Neuronal stem cell (in vitro differentiated cells): ENCODE results near the gene SLC7A9.
A peak's percentile ranks its signal among the peaks of the same experiment; 100 is the strongest.

Source experiments
- DNase-seq: peaks from one replicate; pipeline ENCODE4 v3.0.0-alpha.2; 2013; ENCODE audit warnings: low spot score
- H2AFZ ChIP-seq: one replicate; pipeline ENCODE4 v1.6.1; 2013; ENCODE audit warnings: mild to moderate bottlenecking, low read length, inconsistent platforms
- H2AK5ac ChIP-seq: 2 replicates; pipeline ENCODE4 v1.6.1; 2013; ENCODE audit warnings: low read depth, mild to moderate bottlenecking, inconsistent platforms, low read length, moderate library complexity, mixed read lengths
- H2BK120ac ChIP-seq: 2 replicates; pipeline ENCODE4 v1.6.1; 2013; ENCODE audit warnings: low read depth, mild to moderate bottlenecking, inconsistent platforms, low read length, moderate library complexity, mixed read lengths
- H2BK12ac ChIP-seq: one replicate; pipeline ENCODE4 v1.6.1; 2013; ENCODE audit warnings: low read length, inconsistent platforms
- H2BK15ac ChIP-seq: 2 replicates; pipeline ENCODE4 v1.6.1; 2013; ENCODE audit warnings: mild to moderate bottlenecking, low read length, inconsistent platforms, mixed read lengths
- H2BK5ac ChIP-seq: one replicate; pipeline ENCODE4 v1.6.1; 2013; ENCODE audit warnings: inconsistent platforms, mild to moderate bottlenecking, low read length, moderate library complexity
- H3K14ac ChIP-seq: one replicate; pipeline ENCODE4 v1.6.1; 2013; ENCODE audit warnings: low read length, inconsistent platforms
- H3K18ac ChIP-seq: 2 replicates; pipeline ENCODE4 v1.6.1; 2013; ENCODE audit warnings: low read length, inconsistent platforms
- H3K23ac ChIP-seq: 2 replicates; pipeline ENCODE4 v1.6.1; 2013; ENCODE audit warnings: low read depth, mild to moderate bottlenecking, mixed read lengths, low read length, inconsistent platforms; ENCODE audit not compliant: poor library complexity
- H3K27ac ChIP-seq: replicated peaks from 3 replicates; pipeline ENCODE4 v1.5.1; 2013; ENCODE audit warnings: low read length, inconsistent platforms
- H3K27me3 ChIP-seq, 3 experiments: 2 replicates each; pipeline ENCODE4 v1.6.1; 2013; ENCODE audit warnings: low read length in 3 of 3, mild to moderate bottlenecking in 2 of 3, inconsistent platforms in 1 of 3, low read depth in 1 of 3, mixed read lengths in 1 of 3, moderate library complexity in 1 of 3; ENCODE audit not compliant: control insufficient read depth in 3 of 3, insufficient read depth in 3 of 3
- H3K36me3 ChIP-seq, 2 donors: replicated peaks in 1 of 2; 2 replicates each; pipeline ENCODE4 v1.6.1; 2013; ENCODE audit warnings: low read length in 2 of 2; ENCODE audit not compliant: control insufficient read depth in 2 of 2, insufficient read depth in 2 of 2
- H3K4ac ChIP-seq: 2 replicates; pipeline ENCODE4 v1.6.1; 2013; ENCODE audit warnings: inconsistent platforms, mild to moderate bottlenecking, low read length, moderate library complexity
- H3K4me1 ChIP-seq, 2 donors: 1 replicate in 1 of 2; 2 replicates in 1 of 2; pipeline ENCODE4 v1.6.1; 2013; ENCODE audit warnings: low read length in 2 of 2, low read depth in 1 of 2; ENCODE audit not compliant: control insufficient read depth in 2 of 2, insufficient read depth in 1 of 2
- H3K4me2 ChIP-seq: one replicate; pipeline ENCODE4 v1.6.1; 2013; ENCODE audit warnings: mild to moderate bottlenecking, low read length, inconsistent platforms; ENCODE audit not compliant: insufficient read depth, poor library complexity, severe bottlenecking
- H3K4me3 ChIP-seq, 2 donors: 2 replicates each; pipeline ENCODE4 v1.5.1; 2013; ENCODE audit warnings: low read length in 2 of 2, mild to moderate bottlenecking in 2 of 2, inconsistent platforms in 1 of 2, moderate library complexity in 1 of 2
- H3K79me1 ChIP-seq: one replicate; pipeline ENCODE4 v1.6.1; 2013; ENCODE audit warnings: low read depth, mild to moderate bottlenecking, inconsistent platforms, low read length, moderate library complexity
- H3K9ac ChIP-seq: one replicate; pipeline ENCODE4 v1.6.1; 2013; ENCODE audit warnings: mild to moderate bottlenecking, low read depth, low read length, inconsistent platforms; ENCODE audit not compliant: poor library complexity
- H3K9me3 ChIP-seq, 2 donors: replicated peaks in 1 of 2; 2 replicates each; pipeline versions ENCODE3 to v1.6.1; 2013; ENCODE audit warnings: low read length in 2 of 2, mild to moderate bottlenecking in 2 of 2, inconsistent platforms in 1 of 2, low read depth in 1 of 2, mixed read lengths in 1 of 2, moderate library complexity in 1 of 2; ENCODE audit not compliant: control insufficient read depth in 2 of 2, insufficient read depth in 1 of 2
- H4K8ac ChIP-seq: one replicate; pipeline ENCODE4 v1.6.1; 2013; ENCODE audit warnings: low read depth, mild to moderate bottlenecking, inconsistent platforms, low read length, moderate library complexity
- H4K91ac ChIP-seq: one replicate; pipeline ENCODE4 v1.6.1; 2013; ENCODE audit warnings: low read length, low read depth, mild to moderate bottlenecking, inconsistent platforms; ENCODE audit not compliant: poor library complexity
- whole genome bisulfite sequencing, 2 donors: extraction: QIAGEN DNeasy Blood & Tissue Kit; methylation state at CpG; one replicate each; pipeline ENCODE4 v1.1.7; 2013; ENCODE audit warnings: missing lambda C conversion rate in 2 of 2, mixed read lengths in 1 of 2; ENCODE audit not compliant: insufficient read length in 2 of 2, insufficient replicate concordance in 1 of 2; ENCODE audit errors: extremely low coverage in 2 of 2; 5-methylcytosine and 5-hydroxymethylcytosine counted together

The SLC7A9 gene

GRCh38 chr19:32872391-32872790, 2.8 kb upstream of the SLC7A9 start:
- H3K14ac ChIP-seq, result no peak overlapping the region
- WGBS, 2 donors, result no CpG with 5 or more reads among the region's 3 CpGs
- no peak for DNase-seq
- peaks cover 2 to 3% of the 10 kb centered on the region in 2 donors for H3K36me3 ChIP-seq
- no peak overlapping the region for H4K8ac ChIP-seq
- no peak overlapping the region for H2AFZ ChIP-seq
- no peak overlapping the region for H4K91ac ChIP-seq
- peaks cover 0 to 5% of the 10 kb centered on the region in 2 donors for H3K4me1 ChIP-seq
- no peak overlapping the region for H2BK12ac ChIP-seq
- no peak overlapping the region for H2AK5ac ChIP-seq
- no peak overlapping the region for H3K27ac ChIP-seq
- no peak overlapping the region for H3K23ac ChIP-seq
- H3K9ac ChIP-seq, result no peak overlapping the region
- H2BK5ac ChIP-seq, result no peak overlapping the region
- H3K9me3 ChIP-seq, result no peaks in the 10 kb centered on the region
- no peak overlapping the region for H2BK15ac ChIP-seq
- H3K4me3 ChIP-seq, result no peak overlapping the region
- no peak overlapping the region for H2BK120ac ChIP-seq
- H3K79me1 ChIP-seq, result no peaks in the 10 kb centered on the region
- no peak overlapping the region for H3K4me2 ChIP-seq
- H3K27me3 ChIP-seq, result no peaks in the 10 kb centered on the region
- H3K18ac ChIP-seq, result no peak overlapping the region
- no peak overlapping the region for H3K4ac ChIP-seq

- Histone ChIP-seq H3K4me2 (no peak overlapping the region), H2BK120ac (peak overlapping the region; percentile 36), H4K8ac (no peak overlapping the region), H2AK5ac (peak overlapping the region; percentile 1), H2AFZ (no peak overlapping the region), H3K36me3 (no peaks in the 10 kb centered on the region), H3K9me3 (no peaks in the 10 kb centered on the region), H2BK15ac (no peak overlapping the region), H3K14ac (no peak overlapping the region), H3K4ac (no peak overlapping the region), H3K18ac (peak overlapping the region; percentile 58), H3K4me3 (no peak overlapping the region), H3K79me1 (no peaks in the 10 kb centered on the region), H2BK12ac (no peak overlapping the region), H3K9ac (no peak overlapping the region), H4K91ac (no peak overlapping the region), H2BK5ac (no peak overlapping the region), H3K4me1 (peaks cover 0 to 5% of the 10 kb centered on the region in 2 donors), H3K27me3 (no peaks in the 10 kb centered on the region), H3K23ac (peak overlapping the region; percentile 56), H3K27ac (no peak overlapping the region)
- WGBS, 2 donors, result no CpG with 5 or more reads among the region's 12 CpGs
- DNase-seq, result no peak
These were observed 1.4 kb upstream of the SLC7A9 start for GRCh38 chr19:32870981-32871451.

- no peaks in the 10 kb centered on the region for H3K27me3 ChIP-seq
- no peak overlapping the region for H4K8ac ChIP-seq
- H2BK15ac ChIP-seq, result no peak overlapping the region
- no peak overlapping the region for H3K14ac ChIP-seq
- no peak overlapping the region for H3K27ac ChIP-seq
- H3K4me3 ChIP-seq, result no peak overlapping the region
- H2BK12ac ChIP-seq, result no peak overlapping the region
- no peak for DNase-seq
- H3K4me1 ChIP-seq, result no peaks in the 10 kb centered on the region
- peak overlapping the region; percentile 67 for H3K18ac ChIP-seq
- H3K4ac ChIP-seq, result peak overlapping the region; percentile 10
- H2AFZ ChIP-seq, result peak overlapping the region; percentile 53
- H2BK5ac ChIP-seq, result no peak overlapping the region
- no peak overlapping the region for H3K4me2 ChIP-seq
- H3K79me1 ChIP-seq, result no peaks in the 10 kb centered on the region
- H3K23ac ChIP-seq, result no peak overlapping the region
- peak overlapping the region; percentile 1 for H2AK5ac ChIP-seq
- H3K9ac ChIP-seq, result no peak overlapping the region
- no peaks in the 10 kb centered on the region for H3K9me3 ChIP-seq
- H2BK120ac ChIP-seq, result no peak overlapping the region
- no CpG with 5 or more reads among the region's 18 CpGs for WGBS, 2 donors
- no peaks in the 10 kb centered on the region for H3K36me3 ChIP-seq
- no peak overlapping the region for H4K91ac ChIP-seq
These were observed 503 bp upstream of the SLC7A9 start for GRCh38 chr19:32869966-32870573.

- Histone ChIP-seq H3K23ac (no peak overlapping the region), H3K4me1 (no peaks in the 10 kb centered on the region), H2AFZ (peak overlapping the region; percentile 51), H3K4ac (no peak overlapping the region), H2BK5ac (no peak overlapping the region), H4K8ac (no peak overlapping the region), H3K9me3 (no peaks in the 10 kb centered on the region), H3K18ac (no peak overlapping the region), H4K91ac (no peak overlapping the region), H3K14ac (no peak overlapping the region), H2AK5ac (no peak overlapping the region), H3K4me2 (no peak overlapping the region), H3K27ac (no peak overlapping the region), H2BK120ac (no peak overlapping the region), H3K36me3 (no peaks in the 10 kb centered on the region), H2BK15ac (no peak overlapping the region), H3K4me3 (no peak overlapping the region), H3K79me1 (no peaks in the 10 kb centered on the region), H3K9ac (no peak overlapping the region), H2BK12ac (no peak overlapping the region), H3K27me3 (no peaks in the 10 kb centered on the region)
- DNase-seq, result no peak
- no CpG with 5 or more reads among the region's 19 CpGs for WGBS, 2 donors
These were observed 1.2 kb downstream of the SLC7A9 start for GRCh38 chr19:32868206-32868950.
